ENCODE results near the gene ANK2.

GRCh38 chr4:113003841-113004240 is 45.6 kb upstream of the ANK2 start:
- TF ChIP-seq CTCF (IDR thresholded peaks at IDR 0.05): no peak
- TF ChIP-seq TCF7L2 (IDR thresholded peaks at IDR 0.05; ENCODE audit: low read depth, low read length): no peak

All from Panc1 (cell line).